Body of pancreas (tissue), 4 donors: ENCODE measurements around the gene SFT2D2. TPM values are rescaled to one million over a fixed set of nuclear protein-coding genes. Genes with fewer than 3 reads are reported as not detected.

Source experiments
- ATAC-seq: fragments of 150-250 bp; one replicate; pipeline ENCODE4 v1.9.1; 2016
- DNase-seq, 4 donors: peaks; one replicate each; pipeline ENCODE4 v3.0.0-alpha.2; 2019
- H3K27ac ChIP-seq, 4 donors: fragments of 200-600 bp; sonication (generic); 1 replicate in 3 of 4; 2 replicates in 1 of 4; pipeline versions ENCODE4 v1.5.1 to v1.6.1; 2016 to 2019; ENCODE audit warnings: mild to moderate bottlenecking in 1 of 4, mixed read lengths in 1 of 4, moderate library complexity in 1 of 4
- H3K27me3 ChIP-seq, 2 donors: fragments of 200-600 bp; sonication (generic); one replicate each; pipeline ENCODE4 v1.6.0; 2016; ENCODE audit warnings: mild to moderate bottlenecking in 1 of 2
- H3K36me3 ChIP-seq, 2 donors: fragments of 200-600 bp; sonication (generic); replicated peaks in 1 of 2; 2 replicates each; pipeline ENCODE4 v1.5.1; 2016; ENCODE audit warnings: low read depth in 2 of 2; ENCODE audit not compliant: insufficient read depth in 1 of 2
- H3K4me1 ChIP-seq: fragments of 200-600 bp; sonication (generic); one replicate; pipeline ENCODE4 v1.6.0; 2016
- H3K4me3 ChIP-seq, 2 donors: fragments of 200-600 bp; sonication (generic); 1 replicate in 1 of 2; 2 replicates in 1 of 2; pipeline ENCODE4 v1.5.1; 2016 to 2019
- H3K9me3 ChIP-seq, 3 donors: fragments of 200-600 bp; sonication (generic); 1 replicate in 2 of 3; 2 replicates in 1 of 3; pipeline ENCODE4 v1.5.1; 2016
- CTCF ChIP-seq, 7 experiments: fragments of 450-650 bp in 4 of 7; fragments of 200-600 bp in 3 of 7; sonication (generic) in 3 of 7; IDR thresholded peaks; one replicate each; pipeline ENCODE4 v1.5.1; 2016 to 2019; ENCODE audit warnings: antibody characterized with exemption in 7 of 7
- POLR2A ChIP-seq, 3 donors: fragments of 450-650 bp; IDR thresholded peaks; one replicate each; pipeline ENCODE4 v1.6.1; 2016; ENCODE audit warnings: antibody characterized with exemption in 3 of 3, mild to moderate bottlenecking in 2 of 3
- WGBS, 2 donors: methylation state at CpG; one replicate each; pipeline ENCODE4 v1.1.5; 2017; 5-methylcytosine and 5-hydroxymethylcytosine counted together
- intact Hi-C: fragments of 100-400 bp; cut with DNase I; formaldehyde crosslinking; loops from one replicate; pipeline ENCODE4 v1.15.1; 2023
- total RNA-seq, 2 donors: library from RNA; depleted of rRNA; stranded (reverse); fragments of >200 nt; gene quantifications; one replicate each; pipeline ENCODE4 v1.1.0, GENCODE V29; 2016

Gene SFT2D2
- total RNA-seq, 2 donors from 2014 or later: 13.8 to 19.5 TPM

GRCh38 chr1:168229893-168230292 lies 4.1 kb downstream of the SFT2D2 start:
- H3K4me1 ChIP-seq: peaks cover 32% of the 10 kb centered on the region
- no peak overlapping the region for H3K4me3 ChIP-seq
- no peak overlapping the region for H3K27ac ChIP-seq
- peaks cover 0 to 3% of the 10 kb centered on the region in 2 donors for H3K36me3 ChIP-seq
- WGBS, 2 donors: 98 to 100% methylated on average over 4 of the region's 4 CpGs
- no peak for TF ChIP-seq POLR2A (IDR thresholded peaks at IDR 0.05)
- H3K9me3 ChIP-seq: no peaks in the 10 kb centered on the region
- no peaks in the 10 kb centered on the region for H3K27me3 ChIP-seq
- intact Hi-C loops: no loop called here
- ATAC-seq: no peak
- no peak for DNase-seq

- TF ChIP-seq CTCF (IDR thresholded peaks at IDR 0.05) (no peak), POLR2A (IDR thresholded peaks at IDR 0.05) (no peak)
- Histone ChIP-seq H3K27me3 (no peaks in the 10 kb centered on the region), H3K4me3 (no peak overlapping the region), H3K9me3 (no peaks in the 10 kb centered on the region), H3K36me3 (peaks cover 0 to 3% of the 10 kb centered on the region in 2 donors), H3K27ac (no peak overlapping the region), H3K4me1 (peaks cover 33% of the 10 kb centered on the region)
- intact Hi-C loops: no loop called here
- 93 to 97% methylated on average over 3 of the region's 3 CpGs for WGBS, 2 donors
- DNase-seq (no peak), ATAC-seq (no peak)
Measured at GRCh38 chr1:168230709-168231108, 4.9 kb downstream of the SFT2D2 start.

GRCh38 chr1:168234846-168235547 lies 9.2 kb downstream of the SFT2D2 start:
- Histone ChIP-seq H3K27me3 (no peaks in the 10 kb centered on the region), H3K4me3 (no peak overlapping the region), H3K4me1 (peaks cover 23% of the 10 kb centered on the region), H3K36me3 (peaks cover 0 to 3% of the 10 kb centered on the region in 2 donors), H3K9me3 (no peaks in the 10 kb centered on the region), H3K27ac (peak overlapping the region in 1 of 4 donors; percentile 31)
- intact Hi-C loops: no loop called here
- WGBS, 2 donors: 87 to 92% methylated on average over 8 of the region's 8 CpGs
- ATAC-seq: peak; percentile 67
- TF ChIP-seq CTCF (IDR thresholded peaks at IDR 0.05) (peak; percentile 10 to 52 (median 44)), POLR2A (IDR thresholded peaks at IDR 0.05) (no peak)
- DNase-seq: peak in 3 of 4 donors; percentile 28 to 37 (median 36)

GRCh38 chr1:168235548-168235885 lies 9.7 kb downstream of the SFT2D2 start:
- peak; percentile 24 for ATAC-seq
- Histone ChIP-seq H3K9me3 (no peaks in the 10 kb centered on the region), H3K4me3 (no peak overlapping the region), H3K27ac (peak overlapping the region in 1 of 4 donors; percentile 31), H3K36me3 (peaks cover 0 to 3% of the 10 kb centered on the region in 2 donors), H3K27me3 (no peaks in the 10 kb centered on the region), H3K4me1 (peaks cover 18% of the 10 kb centered on the region)
- DNase-seq: no peak
- no peak for TF ChIP-seq CTCF (IDR thresholded peaks at IDR 0.05)
- TF ChIP-seq POLR2A (IDR thresholded peaks at IDR 0.05): no peak
- intact Hi-C loops: no loop called here

- TF ChIP-seq CTCF (IDR thresholded peaks at IDR 0.05) (no peak), POLR2A (IDR thresholded peaks at IDR 0.05) (no peak)
- no peak for ATAC-seq
- no peak overlapping the region for H3K4me3 ChIP-seq
- intact Hi-C loops: no loop called here
- H3K27me3 ChIP-seq: no peaks in the 10 kb centered on the region
- H3K36me3 ChIP-seq: peaks cover 0 to 3% of the 10 kb centered on the region in 2 donors
- 68 to 71% methylated on average over 3 of the region's 3 CpGs for WGBS, 2 donors
- no peaks in the 10 kb centered on the region for H3K9me3 ChIP-seq
- H3K4me1 ChIP-seq: peaks cover 15% of the 10 kb centered on the region
- H3K27ac ChIP-seq: peak overlapping the region in 1 of 4 donors; percentile 31
- no peak for DNase-seq
Measured at GRCh38 chr1:168235937-168236336, 10.1 kb downstream of the SFT2D2 start.
